GM21737 (cell line): ENCODE data around the gene PM20D1.

Experiments
- ATAC-seq: cut with Tn5 transposase; IDR thresholded peaks from one replicate; pipeline ENCODE4 v1.9.1; 2021; ENCODE audit warnings: mild to moderate bottlenecking, moderate library complexity; ENCODE audit not compliant: unreplicated experiment

The PM20D1 gene

GRCh38 chr1:205809942-205810345 lies 40.0 kb downstream of the PM20D1 start:
- no peak for ATAC-seq

- ATAC-seq: no peak
Measured at GRCh38 chr1:205809469-205809868, 40.5 kb downstream of the PM20D1 start.

GRCh38 chr1:205805082-205805711 lies 44.7 kb downstream of the PM20D1 start:
- no peak for ATAC-seq

GRCh38 chr1:205804605-205805004 lies 45.3 kb downstream of the PM20D1 start:
- no peak for ATAC-seq

- no peak for ATAC-seq
Measured at GRCh38 chr1:205803986-205804385, 45.9 kb downstream of the PM20D1 start.

GRCh38 chr1:205802060-205802459 lies 47.9 kb downstream of the PM20D1 start:
- no peak for ATAC-seq

- ATAC-seq: no peak
Measured at GRCh38 chr1:205800981-205801703, 48.8 kb downstream of the PM20D1 start.

- ATAC-seq: no peak
Measured at GRCh38 chr1:205800427-205800826, 49.5 kb downstream of the PM20D1 start.

GRCh38 chr1:205798577-205798976 lies 51.4 kb downstream of the PM20D1 start:
- no peak for ATAC-seq

GRCh38 chr1:205797168-205797567 lies 52.8 kb downstream of the PM20D1 start:
- no peak for ATAC-seq

GRCh38 chr1:205794011-205794730 lies 55.8 kb downstream of the PM20D1 start:
- ATAC-seq: no peak

GRCh38 chr1:205792961-205793673 lies 56.8 kb downstream of the PM20D1 start:
- ATAC-seq: no peak

GRCh38 chr1:205792481-205792881 lies 57.5 kb downstream of the PM20D1 start:
- no peak for ATAC-seq

GRCh38 chr1:205791568-205792180 lies 58.3 kb downstream of the PM20D1 start:
- ATAC-seq: no peak

GRCh38 chr1:205787287-205787916 lies 62.5 kb downstream of the PM20D1 start:
- no peak for ATAC-seq

- no peak for ATAC-seq
Measured at GRCh38 chr1:205786601-205787000, 63.3 kb downstream of the PM20D1 start.

GRCh38 chr1:205785446-205785845 lies 64.5 kb downstream of the PM20D1 start:
- no peak for ATAC-seq

- no peak for ATAC-seq
Measured at GRCh38 chr1:205783904-205784303, 66.0 kb downstream of the PM20D1 start.

GRCh38 chr1:205783433-205783795 lies 66.5 kb downstream of the PM20D1 start:
- ATAC-seq: no peak

GRCh38 chr1:205782627-205783432 lies 67.1 kb downstream of the PM20D1 start:
- no peak for ATAC-seq
